ENCODE measurements around the gene BCL2L15. TPM values are rescaled to one million over a fixed set of nuclear protein-coding genes. Genes with fewer than 3 reads are reported as not detected.

The BCL2L15 gene
- total and polyA plus RNA-seq, 10 of the 15 experiments (the other 5 are each of a cell fraction or from before 2014, with no cell fraction given) = 0.42 to 1.2 (median 0.59) TPM

GRCh38 chr1:113856401-113856790, 31.0 kb downstream of the BCL2L15 start:
- ATAC-seq (no peak), DNase-seq (ENCODE audit: low read depth, low spot score) (no peak), FAIRE-seq (no peak)
- ChIA-PET SMC1A (ENCODE audit: uncharacterized antibody, unreplicated experiment) (interaction anchor here (1.1 to 17.4 kb wide), 13 partner anchors 12 to 122 kb away, joined by 3 to 396 read pairs (median 5); partner anchors contain the start of genes AP4B1, BCL2L15, DCLRE1B and HIPK1), CTCF (interaction anchor here (1.5 to 6.1 kb wide), 9 partner anchors 12 to 74 kb away, joined by 3 to 66 read pairs (median 33); partner anchors contain the start of genes AP4B1 and DCLRE1B), RAD21 (ENCODE audit: unreplicated experiment) (interaction anchor here (0.9 to 7.1 kb wide), 5 partner anchors 12 to 74 kb away, joined by 5 to 189 read pairs (median 102); partner anchors contain the start of genes AP4B1 and DCLRE1B), POLR2A (interaction anchor here (0.6 to 8.0 kb wide), 5 partner anchors 11 to 74 kb away, joined by 3 to 111 read pairs (median 3); partner anchors contain the start of genes AP4B1 and DCLRE1B)
- 97% methylated on average over 2 of the region's 2 CpGs for WGBS (ENCODE audit: insufficient coverage, insufficient replicate concordance, low lambda C conversion rate, missing lambda C conversion rate)
- Histone ChIP-seq H4K20me1 (ENCODE audit: control insufficient read depth, insufficient read depth) (no peaks in the 10 kb centered on the region), H3K79me2 (ENCODE audit: control insufficient read depth, insufficient read depth, low read length) (peaks cover 3% of the 10 kb centered on the region), H3K4me2 (ENCODE audit: control insufficient read depth, insufficient read depth) (no peak overlapping the region), H3K36me3 (ENCODE audit: control insufficient read depth in 2 of 2, insufficient read depth in 2 of 2, low read length in 1 of 2) (peaks cover 0 to 22% of the 10 kb centered on the region in 2 experiments; a peak in 2 of 4 replicates), H3K27me3 (replicated peaks in 1 of 2; ENCODE audit: control insufficient read depth in 2 of 2, insufficient read depth in 2 of 2, low read length in 1 of 2) (no peaks in the 10 kb centered on the region), H3K9ac (ENCODE audit: control insufficient read depth, insufficient read depth, low read length) (no peak overlapping the region), H3K9me3 (replicated peaks; ENCODE audit: control insufficient read depth, insufficient read depth, low read length) (no peaks in the 10 kb centered on the region), H3K4me1 (ENCODE audit: control insufficient read depth, insufficient read depth, low read length) (peaks cover 35% of the 10 kb centered on the region), H3K4me3 (no peak overlapping the region), H3K27ac (ENCODE audit: control insufficient read depth, insufficient read depth) (no peak overlapping the region), H2AFZ (ENCODE audit: control insufficient read depth, low read depth, low read length) (no peak overlapping the region)
- BruUV-seq (replicated peaks) = no TSS peak
- TF ChIP-seq STAT1 (conservative IDR thresholded peaks at IDR 0.05) (no peak), PAX5 (IDR thresholded peaks at IDR 0.05; ENCODE audit: borderline replicate concordance, low read depth, low read length) (no peak), ETV6 (conservative IDR thresholded peaks at IDR 0.05 in 1 of 2, IDR thresholded peaks at IDR 0.05 in 1 of 2; ENCODE audit: borderline replicate concordance in 1 of 2, low read depth in 1 of 2) (no peak), ZNF274 (IDR thresholded peaks at IDR 0.05; ENCODE audit: insufficient read depth, insufficient read length) (no peak), ZBTB33 (IDR thresholded peaks at IDR 0.05) (no peak), ATF3 (IDR thresholded peaks at IDR 0.05; ENCODE audit: borderline replicate concordance, extremely low read depth, low read depth, low read length) (no peak), NRF1 (conservative IDR thresholded peaks at IDR 0.05; ENCODE audit: low read depth, low read length) (no peak), FOS (IDR thresholded peaks at IDR 0.05; ENCODE audit: borderline replicate concordance, extremely low read depth, insufficient read length) (no peak), MEF2A (IDR thresholded peaks at IDR 0.05; ENCODE audit: insufficient read depth, low read depth, low read length) (no peak), ESRRA (IDR thresholded peaks at IDR 0.05; ENCODE audit: low read length) (no peak), MYC (IDR thresholded peaks at IDR 0.05; ENCODE audit: insufficient read depth, insufficient read length, insufficient replicate concordance, low read length, severe bottlenecking) (no peak), E2F8 (IDR thresholded peaks at IDR 0.05; ENCODE audit: low read depth, partially characterized antibody) (no peak), MTA2 (IDR thresholded peaks at IDR 0.05; ENCODE audit: low read depth) (no peak), HDAC2 (IDR thresholded peaks at IDR 0.05) (no peak), HSF1 (IDR thresholded peaks at IDR 0.05; ENCODE audit: low read depth, low read length) (no peak), KAT2A (conservative IDR thresholded peaks at IDR 0.05; ENCODE audit: control insufficient read depth, low read depth, low read length) (no peak), LARP7 (IDR thresholded peaks at IDR 0.05) (no peak)
- intact Hi-C loops (cut with micrococcal nuclease; ENCODE audit: unreplicated experiment) = loop anchor here (5.0 kb wide), 1 partner anchor 86 kb away; no protein-coding TSS in a partner anchor
- in situ Hi-C loops (cut with MboI) = no loop called here

All from GM12878 (cell line).